Esophagus muscularis mucosa (tissue), 4 donors: ENCODE data around the gene IRF2BP2. TPM values are rescaled to one million over a fixed set of nuclear protein-coding genes. Genes with fewer than 3 reads are reported as not detected.
A peak's percentile ranks its signal among the peaks of the same experiment; 100 is the strongest.
"Not testable (repeated sequence)": the region's sequence is repeated elsewhere in the genome, so short reads cannot be mapped to it uniquely, and the experiment has no call there.

Source experiments
- DNase-seq: peaks from one replicate; pipeline ENCODE4 v3.0.0-alpha.2; 2017; ENCODE audit errors: extremely low spot score
- H3K27ac ChIP-seq, 4 donors: fragments of 200-600 bp; sonication (generic); replicated peaks in 1 of 4; 1 replicate in 3 of 4; 2 replicates in 1 of 4; pipeline ENCODE4 v1.5.1; 2016 to 2019; ENCODE audit warnings: mild to moderate bottlenecking in 1 of 4
- H3K27me3 ChIP-seq, 4 donors: fragments of 200-600 bp; sonication (generic); one replicate each; pipeline versions ENCODE4 v1.5.1 to v1.6.0; 2016 to 2019
- H3K36me3 ChIP-seq, 4 donors: fragments of 200-600 bp; sonication (generic); one replicate each; pipeline ENCODE4 v1.5.1; 2016 to 2019
- H3K4me1 ChIP-seq, 4 donors: fragments of 200-600 bp; sonication (generic); one replicate each; pipeline ENCODE4 v1.5.1; 2016 to 2019
- H3K4me3 ChIP-seq, 4 donors: fragments of 200-600 bp; sonication (generic); 1 replicate in 2 of 4; 2 replicates in 2 of 4; pipeline ENCODE4 v1.5.1; 2016 to 2019; ENCODE audit warnings: mild to moderate bottlenecking in 4 of 4, moderate library complexity in 1 of 4
- H3K9me3 ChIP-seq, 4 donors: fragments of 200-600 bp; sonication (generic); 1 replicate in 3 of 4; 2 replicates in 1 of 4; pipeline ENCODE4 v1.5.1; 2016 to 2019
- CTCF ChIP-seq, 3 experiments: fragments of 200-600 bp in 2 of 3; fragments of 450-650 bp in 1 of 3; sonication (generic) in 2 of 3; IDR thresholded peaks; one replicate each; pipeline ENCODE4 v1.5.1; 2017 to 2019; ENCODE audit warnings: antibody characterized with exemption in 3 of 3, mild to moderate bottlenecking in 2 of 3, moderate library complexity in 1 of 3
- EP300 ChIP-seq: sonication (generic); formaldehyde crosslinking; IDR thresholded peaks from one replicate; pipeline ENCODE4 v1.6.1; 2017; ENCODE audit warnings: antibody characterized with exemption
- POLR2A ChIP-seq: fragments of 450-650 bp; IDR thresholded peaks from one replicate; pipeline ENCODE4 v1.6.1; 2017; ENCODE audit warnings: antibody characterized with exemption, moderate library complexity, mild to moderate bottlenecking, low read depth
- POLR2AphosphoS5 ChIP-seq, 2 donors: sonication (generic); formaldehyde crosslinking; IDR thresholded peaks; one replicate each; pipeline ENCODE4 v1.6.1; 2017; ENCODE audit warnings: antibody characterized with exemption in 2 of 2
- WGBS: methylation state at CpG from one replicate; pipeline ENCODE4 v1.1.5; 2018; 5-methylcytosine and 5-hydroxymethylcytosine counted together
- intact Hi-C: fragments of 100-400 bp; cut with DNase I; formaldehyde crosslinking; loops from one replicate; pipeline ENCODE4 v1.15.1; 2023
- total RNA-seq, 4 donors: library from RNA; depleted of rRNA; stranded (reverse); fragments of >200 nt; gene quantifications; one replicate each; pipeline versions ENCODE4 v1.1.0 to v1.2.1, GENCODE V29; 2016

The IRF2BP2 gene
- total RNA-seq, 4 donors from 2014 or later: 83.3 to 119 (median 97.9) TPM

GRCh38 chr1:234599617-234600417 is 10.2 kb downstream of the IRF2BP2 start:
- under 1% methylated on average over 29 of the region's 87 CpGs for WGBS
- peak; percentile 95 for DNase-seq
- peaks cover 49 to 61% (median 57%) of the 10 kb centered on the region in 4 donors for H3K4me1 ChIP-seq
- intact Hi-C loops: loop anchor here (2.0 to 5.0 kb wide), 3 partner anchors 65 to 487 kb away; no protein-coding TSS in a partner anchor
- no peak for TF ChIP-seq CTCF (IDR thresholded peaks at IDR 0.05)
- TF ChIP-seq POLR2AphosphoS5 (IDR thresholded peaks at IDR 0.05): peak in 1 of 2 donors; percentile 87
- peak; percentile 54 for TF ChIP-seq POLR2A
- peak; percentile 80 for TF ChIP-seq EP300
- no peaks in the 10 kb centered on the region for H3K9me3 ChIP-seq
- H3K4me3 ChIP-seq: peak overlapping the region; percentile 55 to 64 (median 57)
- H3K36me3 ChIP-seq: no peaks in the 10 kb centered on the region
- no peaks in the 10 kb centered on the region for H3K27me3 ChIP-seq
- H3K27ac ChIP-seq: peak overlapping the region; percentile 92 to 100 (median 100)

GRCh38 chr1:234598974-234599616 is 10.9 kb downstream of the IRF2BP2 start:
- H3K36me3 ChIP-seq: no peaks in the 10 kb centered on the region
- TF ChIP-seq EP300 (no peak), POLR2A (no peak), CTCF (IDR thresholded peaks at IDR 0.05) (no peak), POLR2AphosphoS5 (IDR thresholded peaks at IDR 0.05) (no peak)
- peaks cover 49 to 57% (median 53%) of the 10 kb centered on the region in 4 donors for H3K4me1 ChIP-seq
- peak overlapping the region; percentile 55 to 64 (median 57) for H3K4me3 ChIP-seq
- H3K27me3 ChIP-seq: no peaks in the 10 kb centered on the region
- H3K27ac ChIP-seq: peak overlapping the region; percentile 92 to 100 (median 100)
- no peak for DNase-seq
- no peaks in the 10 kb centered on the region for H3K9me3 ChIP-seq
- WGBS: 13% methylated on average over 1 of the region's 1 CpG
- intact Hi-C loops: loop anchor here (5.0 kb wide), 1 partner anchor 488 kb away; no protein-coding TSS in a partner anchor

- peak overlapping the region; percentile 92 to 100 (median 100) for H3K27ac ChIP-seq
- H3K4me1 ChIP-seq: peaks cover 39 to 45% (median 41%) of the 10 kb centered on the region in 4 donors
- H3K9me3 ChIP-seq: no peaks in the 10 kb centered on the region
- DNase-seq: no peak
- H3K4me3 ChIP-seq: no peak overlapping the region
- TF ChIP-seq EP300: no peak
- TF ChIP-seq CTCF (IDR thresholded peaks at IDR 0.05): peak; percentile 47 to 64 (median 62)
- intact Hi-C loops: loop anchor here (5.0 kb wide), 1 partner anchor 489 kb away; no protein-coding TSS in a partner anchor
- H3K36me3 ChIP-seq: no peaks in the 10 kb centered on the region
- 62% methylated on average over 2 of the region's 2 CpGs for WGBS
- no peaks in the 10 kb centered on the region for H3K27me3 ChIP-seq
These were observed 12.1 kb downstream of the IRF2BP2 start for GRCh38 chr1:234597894-234598293.

GRCh38 chr1:234595899-234596298 is 14.1 kb downstream of the IRF2BP2 start:
- TF ChIP-seq POLR2AphosphoS5 (IDR thresholded peaks at IDR 0.05) (no peak), EP300 (no peak), POLR2A (no peak), CTCF (IDR thresholded peaks at IDR 0.05) (no peak)

GRCh38 chr1:234594575-234594974 is 15.4 kb downstream of the IRF2BP2 start:
- H3K4me1 ChIP-seq: peaks cover 21 to 29% (median 25%) of the 10 kb centered on the region in 4 donors
- intact Hi-C loops, H3K36me3 ChIP-seq, H3K4me3 ChIP-seq, H3K27me3 ChIP-seq, H3K27ac ChIP-seq, H3K9me3 ChIP-seq: not testable (repeated sequence)
- 74% methylated on average over 4 of the region's 4 CpGs for WGBS
- DNase-seq: peak; percentile 17

More at GRCh38 chr1:234595899-234596298, 14.1 kb downstream of the IRF2BP2 start:
- H3K36me3 ChIP-seq: no peaks in the 10 kb centered on the region
- DNase-seq: peak; percentile 24
- intact Hi-C loops: loop anchor here (5.0 kb wide), 1 partner anchor 491 kb away; no protein-coding TSS in a partner anchor
- H3K27me3 ChIP-seq: no peaks in the 10 kb centered on the region
- no peak overlapping the region for H3K27ac ChIP-seq
- WGBS: 97% methylated on average over 2 of the region's 2 CpGs
- H3K9me3 ChIP-seq: no peaks in the 10 kb centered on the region
- no peak overlapping the region for H3K4me3 ChIP-seq
- H3K4me1 ChIP-seq: peaks cover 19 to 26% (median 23%) of the 10 kb centered on the region in 4 donors
